Measurements from ENCODE around the gene PCDHGA10. TPM values are rescaled to one million over a fixed set of nuclear protein-coding genes. Genes with fewer than 3 reads are reported as not detected.

PCDHGA10 gene
- total and polyA plus RNA-seq, 2 of the 8 experiments (the other 6 are each of a cell fraction or from before 2014, with no cell fraction given), result 2.2 to 6.4 TPM

- Histone ChIP-seq H3K4me3 (ENCODE audit: extremely low read depth in 1 of 4, insufficient read depth in 2 of 4, low read depth in 3 of 4, low read length in 4 of 4) (no peak within 1 kb of the TSS), H3K14ac (ENCODE audit: insufficient read length) (no peak within 1 kb of the TSS), H2BK5ac (ENCODE audit: low read depth, low read length) (no peak within 1 kb of the TSS), H3K36me3 (ENCODE audit: control insufficient read depth in 2 of 4, insufficient read depth in 4 of 4, low read length in 3 of 4) (no peaks in the 10 kb centered on the region; a peak in 1 of 8 replicates), H3K23me2 (ENCODE audit: low read depth, low read length) (no peaks in the 10 kb centered on the region; the same call in 1 of the 2 replicates), H3K56ac (replicated peaks; ENCODE audit: insufficient read length, low read depth, low read length) (no peak within 1 kb of the TSS), H2BK15ac (ENCODE audit: low read length) (no peak within 1 kb of the TSS), H3K18ac (ENCODE audit: extremely low read depth, low read length) (no peak within 1 kb of the TSS), H3K23ac (ENCODE audit: insufficient read length) (no peak within 1 kb of the TSS), H4K91ac (replicated peaks; ENCODE audit: insufficient read length, low read length) (no peak within 1 kb of the TSS), H2BK20ac (ENCODE audit: low read length) (no peak within 1 kb of the TSS), H4K8ac (ENCODE audit: extremely low read depth, insufficient read depth, low read length) (no peak within 1 kb of the TSS; the same call in 1 of the 2 replicates), H3K27me3 (replicated peaks in 1 of 4; ENCODE audit: control insufficient read depth in 3 of 4, extremely low read depth in 1 of 4, insufficient read depth in 3 of 4, low read length in 3 of 4) (no peaks in the 10 kb centered on the region), H3K4me1 (replicated peaks in 1 of 4; ENCODE audit: control insufficient read depth in 3 of 4, insufficient read depth in 4 of 4, low read length in 3 of 4) (no peaks in the 10 kb centered on the region), H2BK120ac (replicated peaks; ENCODE audit: low read depth, low read length) (no peak within 1 kb of the TSS), H3K79me2 (ENCODE audit: control insufficient read depth in 1 of 2, insufficient read depth in 2 of 2, low read length in 2 of 2) (no peaks in the 10 kb centered on the region), H3K27ac (ENCODE audit: low read depth, low read length) (no peak within 1 kb of the TSS), H2BK12ac (ENCODE audit: low read depth, low read length) (no peak within 1 kb of the TSS), H3K9me3 (ENCODE audit: insufficient read depth in 2 of 2, low read depth in 1 of 2, low read length in 1 of 2) (peaks cover 22 to 26% of the 10 kb centered on the region in 2 experiments), H3K9ac (replicated peaks in 1 of 4; ENCODE audit: extremely low read depth in 1 of 4, low read depth in 3 of 4, low read length in 3 of 4) (no peak within 1 kb of the TSS), H2AFZ (ENCODE audit: low read length) (no peak within 1 kb of the TSS), H4K20me1 (replicated peaks in 1 of 2; ENCODE audit: control insufficient read depth in 1 of 2, insufficient read depth in 2 of 2, low read length in 2 of 2) (no peaks in the 10 kb centered on the region), H4K5ac (ENCODE audit: insufficient read length, low read depth, low read length) (no peak within 1 kb of the TSS), H3K79me1 (ENCODE audit: low read depth, low read length) (no peaks in the 10 kb centered on the region), H3K4me2 (ENCODE audit: insufficient read depth in 1 of 2, low read depth in 2 of 2, low read length in 2 of 2) (no peak within 1 kb of the TSS), H3K4ac (replicated peaks; ENCODE audit: insufficient read length, low read depth, low read length) (no peak within 1 kb of the TSS), H2AK5ac (ENCODE audit: low read depth, low read length) (no peak within 1 kb of the TSS)
- POLR2A ChIA-PET (ENCODE audit: partially characterized antibody), result no interaction called here
- DNase-seq (ENCODE audit: low read depth in 1 of 2, low spot score in 2 of 2), result no peak
- FAIRE-seq, result no peak
- CTCF ChIA-PET (ENCODE audit: partially characterized antibody), result interaction anchor here (0.7 to 1.0 kb wide), 3 partner anchors 27 to 160 kb away, joined by 3 to 4 read pairs (median 3); partner anchors contain the start of gene PCDHB14
- 95% methylated on average over 37 of the region's 37 CpGs; no CpG with 5 or more reads in 1 of the 2 experiments for whole genome bisulfite sequencing, 2 experiments (ENCODE audit: extremely low coverage in 1 of 2, insufficient coverage in 1 of 2, insufficient read length in 1 of 2, insufficient replicate concordance in 2 of 2, low coverage in 1 of 2, low lambda C conversion rate in 2 of 2, missing lambda C conversion rate in 1 of 2)
- no peak for TF ChIP-seq CHD1 (IDR thresholded peaks at IDR 0.05; ENCODE audit: low read depth, low read length)
- TF ChIP-seq CTBP2 (IDR thresholded peaks at IDR 0.05; ENCODE audit: borderline replicate concordance, insufficient read depth, insufficient read length, low read length), result no peak
- no peak for TF ChIP-seq TAF7 (optimal IDR thresholded peaks at IDR 0.05; ENCODE audit: borderline replicate concordance, low read depth, low read length)
- TF ChIP-seq SP4 (IDR thresholded peaks at IDR 0.05; ENCODE audit: low read length), result no peak
- TF ChIP-seq, protein P1, sequence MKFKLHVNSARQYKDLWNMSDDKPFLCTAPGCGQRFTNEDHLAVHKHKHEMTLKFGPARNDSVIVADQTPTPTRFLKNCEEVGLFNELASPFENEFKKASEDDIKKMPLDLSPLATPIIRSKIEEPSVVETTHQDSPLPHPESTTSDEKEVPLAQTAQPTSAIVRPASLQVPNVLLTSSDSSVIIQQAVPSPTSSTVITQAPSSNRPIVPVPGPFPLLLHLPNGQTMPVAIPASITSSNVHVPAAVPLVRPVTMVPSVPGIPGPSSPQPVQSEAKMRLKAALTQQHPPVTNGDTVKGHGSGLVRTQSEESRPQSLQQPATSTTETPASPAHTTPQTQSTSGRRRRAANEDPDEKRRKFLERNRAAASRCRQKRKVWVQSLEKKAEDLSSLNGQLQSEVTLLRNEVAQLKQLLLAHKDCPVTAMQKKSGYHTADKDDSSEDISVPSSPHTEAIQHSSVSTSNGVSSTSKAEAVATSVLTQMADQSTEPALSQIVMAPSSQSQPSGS (IDR thresholded peaks at IDR 0.05; ENCODE audit: low read length), result no peak
- TF ChIP-seq SUZ12 (IDR thresholded peaks at IDR 0.05; ENCODE audit: low read length), result no peak
- TF ChIP-seq CBX8 (IDR thresholded peaks at IDR 0.05; ENCODE audit: borderline replicate concordance, low read depth, low read length), result no peak
- no peak for TF ChIP-seq RAD21 (IDR thresholded peaks at IDR 0.05 in 1 of 2, conservative IDR thresholded peaks at IDR 0.05 in 1 of 2; ENCODE audit: low read depth in 2 of 2, low read length in 2 of 2)
- no peak for TF ChIP-seq BCL11A (IDR thresholded peaks at IDR 0.05; ENCODE audit: low read depth in 2 of 2, low read length in 2 of 2)
- no peak for TF ChIP-seq PHF8 (conservative IDR thresholded peaks at IDR 0.05; ENCODE audit: low read depth, low read length)
These were observed 30.1 kb upstream of the PCDHGA10 start, which contains the start of gene PCDHGA7 for GRCh38 chr5:141382469-141383294. PCDHGA7 (plus strand) TSS chr5:141382742; CDS start chr5:141382900, 158 bp downstream.
